Measurements from ENCODE around the gene SYMPK.
A peak's percentile ranks its signal among the peaks of the same experiment; 100 is the strongest.

The SYMPK gene

GRCh38 chr19:45768984-45769782, 93.8 kb downstream of the SYMPK start, which contains the start of gene SIX5 (continued):
- TF ChIP-seq, protein P1, sequence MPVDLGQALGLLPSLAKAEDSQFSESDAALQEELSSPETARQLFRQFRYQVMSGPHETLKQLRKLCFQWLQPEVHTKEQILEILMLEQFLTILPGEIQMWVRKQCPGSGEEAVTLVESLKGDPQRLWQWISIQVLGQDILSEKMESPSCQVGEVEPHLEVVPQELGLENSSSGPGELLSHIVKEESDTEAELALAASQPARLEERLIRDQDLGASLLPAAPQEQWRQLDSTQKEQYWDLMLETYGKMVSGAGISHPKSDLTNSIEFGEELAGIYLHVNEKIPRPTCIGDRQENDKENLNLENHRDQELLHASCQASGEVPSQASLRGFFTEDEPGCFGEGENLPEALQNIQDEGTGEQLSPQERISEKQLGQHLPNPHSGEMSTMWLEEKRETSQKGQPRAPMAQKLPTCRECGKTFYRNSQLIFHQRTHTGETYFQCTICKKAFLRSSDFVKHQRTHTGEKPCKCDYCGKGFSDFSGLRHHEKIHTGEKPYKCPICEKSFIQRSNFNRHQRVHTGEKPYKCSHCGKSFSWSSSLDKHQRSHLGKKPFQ (tag by site-specific recombination; IDR thresholded peaks at IDR 0.05), result no peak
- no peak for TF ChIP-seq ZNF548 (tag by site-specific recombination; IDR thresholded peaks at IDR 0.05)
- peak; percentile 71 for TF ChIP-seq BCL11B (tag by site-specific recombination; IDR thresholded peaks at IDR 0.05; ENCODE audit: low read depth)
- no peak; the same call in 1 of the 2 replicates for TF ChIP-seq ZNF10 (tag by site-specific recombination; IDR thresholded peaks at IDR 0.05)
- TF ChIP-seq, protein P2, sequence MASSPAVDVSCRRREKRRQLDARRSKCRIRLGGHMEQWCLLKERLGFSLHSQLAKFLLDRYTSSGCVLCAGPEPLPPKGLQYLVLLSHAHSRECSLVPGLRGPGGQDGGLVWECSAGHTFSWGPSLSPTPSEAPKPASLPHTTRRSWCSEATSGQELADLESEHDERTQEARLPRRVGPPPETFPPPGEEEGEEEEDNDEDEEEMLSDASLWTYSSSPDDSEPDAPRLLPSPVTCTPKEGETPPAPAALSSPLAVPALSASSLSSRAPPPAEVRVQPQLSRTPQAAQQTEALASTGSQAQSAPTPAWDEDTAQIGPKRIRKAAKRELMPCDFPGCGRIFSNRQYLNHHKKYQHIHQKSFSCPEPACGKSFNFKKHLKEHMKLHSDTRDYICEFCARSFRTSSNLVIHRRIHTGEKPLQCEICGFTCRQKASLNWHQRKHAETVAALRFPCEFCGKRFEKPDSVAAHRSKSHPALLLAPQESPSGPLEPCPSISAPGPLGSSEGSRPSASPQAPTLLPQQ (tag by site-specific recombination; IDR thresholded peaks at IDR 0.05), result peak; percentile 80
- no peak for TF ChIP-seq ZNF223 (tag by site-specific recombination; IDR thresholded peaks at IDR 0.05)
- TF ChIP-seq ZNF510 (tag by site-specific recombination; IDR thresholded peaks at IDR 0.05; ENCODE audit: insufficient replicate concordance), result no peak
- TF ChIP-seq GFI1B (tag by site-specific recombination; IDR thresholded peaks at IDR 0.05), result peak; percentile 42; the same call in 1 of the 2 replicates
- TF ChIP-seq ZNF398 (tag by site-specific recombination; IDR thresholded peaks at IDR 0.05), result peak; percentile 82
- 0 out of 2 replicates have a peak, but pooled peaks have one; percentile 65 for TF ChIP-seq PRDM1 (tag by site-specific recombination; IDR thresholded peaks at IDR 0.05)
- TF ChIP-seq, protein P3, sequence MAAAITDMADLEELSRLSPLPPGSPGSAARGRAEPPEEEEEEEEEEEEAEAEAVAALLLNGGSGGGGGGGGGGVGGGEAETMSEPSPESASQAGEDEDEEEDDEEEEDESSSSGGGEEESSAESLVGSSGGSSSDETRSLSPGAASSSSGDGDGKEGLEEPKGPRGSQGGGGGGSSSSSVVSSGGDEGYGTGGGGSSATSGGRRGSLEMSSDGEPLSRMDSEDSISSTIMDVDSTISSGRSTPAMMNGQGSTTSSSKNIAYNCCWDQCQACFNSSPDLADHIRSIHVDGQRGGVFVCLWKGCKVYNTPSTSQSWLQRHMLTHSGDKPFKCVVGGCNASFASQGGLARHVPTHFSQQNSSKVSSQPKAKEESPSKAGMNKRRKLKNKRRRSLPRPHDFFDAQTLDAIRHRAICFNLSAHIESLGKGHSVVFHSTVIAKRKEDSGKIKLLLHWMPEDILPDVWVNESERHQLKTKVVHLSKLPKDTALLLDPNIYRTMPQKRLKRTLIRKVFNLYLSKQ (tag by site-specific recombination; IDR thresholded peaks at IDR 0.05; ENCODE audit: borderline replicate concordance), result no peak
- no peak for TF ChIP-seq HOXD13 (CRISPR knock-in tag; IDR thresholded peaks at IDR 0.05; ENCODE audit: borderline replicate concordance)
- TF ChIP-seq ZBTB10 (tag by site-specific recombination; IDR thresholded peaks at IDR 0.05), result peak; percentile 98
- TF ChIP-seq ELK4 (IDR thresholded peaks at IDR 0.05; ENCODE audit: borderline replicate concordance, low read depth, low read length), result no peak
- TF ChIP-seq, protein P4, sequence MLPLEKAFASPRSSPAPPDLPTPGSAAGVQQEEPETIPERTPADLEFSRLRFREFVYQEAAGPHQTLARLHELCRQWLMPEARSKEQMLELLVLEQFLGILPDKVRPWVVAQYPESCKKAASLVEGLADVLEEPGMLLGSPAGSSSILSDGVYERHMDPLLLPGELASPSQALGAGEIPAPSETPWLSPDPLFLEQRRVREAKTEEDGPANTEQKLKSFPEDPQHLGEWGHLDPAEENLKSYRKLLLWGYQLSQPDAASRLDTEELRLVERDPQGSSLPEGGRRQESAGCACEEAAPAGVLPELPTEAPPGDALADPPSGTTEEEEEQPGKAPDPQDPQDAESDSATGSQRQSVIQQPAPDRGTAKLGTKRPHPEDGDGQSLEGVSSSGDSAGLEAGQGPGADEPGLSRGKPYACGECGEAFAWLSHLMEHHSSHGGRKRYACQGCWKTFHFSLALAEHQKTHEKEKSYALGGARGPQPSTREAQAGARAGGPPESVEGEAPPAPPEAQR (tag by site-specific recombination; IDR thresholded peaks at IDR 0.05), result no peak
- TF ChIP-seq ZNF426 (tag by site-specific recombination; IDR thresholded peaks at IDR 0.05), result no peak
- TF ChIP-seq, protein P5, sequence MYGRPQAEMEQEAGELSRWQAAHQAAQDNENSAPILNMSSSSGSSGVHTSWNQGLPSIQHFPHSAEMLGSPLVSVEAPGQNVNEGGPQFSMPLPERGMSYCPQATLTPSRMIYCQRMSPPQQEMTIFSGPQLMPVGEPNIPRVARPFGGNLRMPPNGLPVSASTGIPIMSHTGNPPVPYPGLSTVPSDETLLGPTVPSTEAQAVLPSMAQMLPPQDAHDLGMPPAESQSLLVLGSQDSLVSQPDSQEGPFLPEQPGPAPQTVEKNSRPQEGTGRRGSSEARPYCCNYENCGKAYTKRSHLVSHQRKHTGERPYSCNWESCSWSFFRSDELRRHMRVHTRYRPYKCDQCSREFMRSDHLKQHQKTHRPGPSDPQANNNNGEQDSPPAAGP (tag by site-specific recombination; IDR thresholded peaks at IDR 0.05), result peak; percentile 47
- TF ChIP-seq, protein P6, sequence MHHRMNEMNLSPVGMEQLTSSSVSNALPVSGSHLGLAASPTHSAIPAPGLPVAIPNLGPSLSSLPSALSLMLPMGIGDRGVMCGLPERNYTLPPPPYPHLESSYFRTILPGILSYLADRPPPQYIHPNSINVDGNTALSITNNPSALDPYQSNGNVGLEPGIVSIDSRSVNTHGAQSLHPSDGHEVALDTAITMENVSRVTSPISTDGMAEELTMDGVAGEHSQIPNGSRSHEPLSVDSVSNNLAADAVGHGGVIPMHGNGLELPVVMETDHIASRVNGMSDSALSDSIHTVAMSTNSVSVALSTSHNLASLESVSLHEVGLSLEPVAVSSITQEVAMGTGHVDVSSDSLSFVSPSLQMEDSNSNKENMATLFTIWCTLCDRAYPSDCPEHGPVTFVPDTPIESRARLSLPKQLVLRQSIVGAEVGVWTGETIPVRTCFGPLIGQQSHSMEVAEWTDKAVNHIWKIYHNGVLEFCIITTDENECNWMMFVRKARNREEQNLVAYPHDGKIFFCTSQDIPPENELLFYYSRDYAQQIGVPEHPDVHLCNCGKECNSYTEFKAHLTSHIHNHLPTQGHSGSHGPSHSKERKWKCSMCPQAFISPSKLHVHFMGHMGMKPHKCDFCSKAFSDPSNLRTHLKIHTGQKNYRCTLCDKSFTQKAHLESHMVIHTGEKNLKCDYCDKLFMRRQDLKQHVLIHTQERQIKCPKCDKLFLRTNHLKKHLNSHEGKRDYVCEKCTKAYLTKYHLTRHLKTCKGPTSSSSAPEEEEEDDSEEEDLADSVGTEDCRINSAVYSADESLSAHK (tag by site-specific recombination; IDR thresholded peaks at IDR 0.05), result peak; percentile 58; the same call in 1 of the 2 replicates
- peak; percentile 99 for TF ChIP-seq KLF8 (tag by site-specific recombination; IDR thresholded peaks at IDR 0.05)
- no peak for TF ChIP-seq ZNF132 (tag by site-specific recombination; IDR thresholded peaks at IDR 0.05; ENCODE audit: borderline replicate concordance)
- peak; percentile 98 for TF ChIP-seq IKZF3 (tag by site-specific recombination; IDR thresholded peaks at IDR 0.05)
- no peak for TF ChIP-seq ZNF174 (tag by site-specific recombination; IDR thresholded peaks at IDR 0.05)

Data from HEK293 (cell line).